ENCODE measurements around the gene SDR42E1.

The SDR42E1 gene

DNA sequence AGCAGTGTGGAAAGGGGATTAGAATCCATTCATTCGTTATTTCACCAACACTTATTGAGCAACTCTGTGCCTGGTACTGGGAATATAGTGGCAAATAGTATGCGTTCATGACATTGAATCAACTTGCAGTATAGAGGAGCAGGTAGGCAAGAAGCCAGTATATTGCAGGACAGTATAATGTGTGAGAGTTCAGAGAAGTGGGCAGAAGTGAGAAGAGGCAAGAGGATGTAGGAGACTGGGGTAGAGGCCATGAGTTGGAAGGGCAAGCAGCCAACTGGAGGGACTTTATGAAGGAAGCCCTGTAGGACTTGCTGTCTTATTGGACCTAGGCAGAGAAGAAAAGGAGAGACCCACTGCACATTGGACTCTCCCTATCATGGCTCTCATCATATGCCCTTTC, 36.1 kb upstream of the SDR42E1 start:
- Histone ChIP-seq H3K4me2 (ENCODE audit: low read length) (no peak overlapping the region), H3K36me3 (ENCODE audit: insufficient read depth, low read length) (no peaks in the 10 kb centered on the region), H3K9ac (ENCODE audit: low read depth, low read length) (no peak overlapping the region), H3K27me3 (ENCODE audit: control insufficient read depth, insufficient read depth, low read length) (peaks cover 17% of the 10 kb centered on the region), H3K4me1 (ENCODE audit: control insufficient read depth, insufficient read depth, low read length) (peaks cover 10% of the 10 kb centered on the region), H3K4me3 (ENCODE audit: low read length) (no peak overlapping the region), H3K9me3 (replicated peaks; ENCODE audit: low read length) (no peaks in the 10 kb centered on the region)

DNA sequence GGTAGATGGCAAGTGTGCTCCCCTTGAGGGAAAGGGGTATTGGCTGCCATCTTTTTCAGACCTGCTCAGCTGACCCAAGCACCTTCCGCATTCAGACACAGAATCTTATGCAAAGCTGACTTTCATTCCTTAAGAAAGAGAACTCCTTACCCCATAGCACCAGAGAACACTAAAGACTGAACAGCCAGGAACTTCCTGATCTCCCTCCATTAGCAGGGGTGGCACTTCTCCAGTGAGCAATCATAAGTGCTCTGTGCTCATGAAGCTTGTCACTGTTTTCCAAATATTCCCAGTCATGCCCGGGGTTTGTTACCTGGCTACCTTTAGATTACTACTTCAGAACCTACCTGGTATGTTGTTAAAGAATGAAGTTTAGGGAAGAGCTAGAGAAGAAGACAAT, 35.7 kb upstream of the SDR42E1 start:
- H3K9ac ChIP-seq (ENCODE audit: low read depth, low read length), result no peak overlapping the region
- no peak overlapping the region for H3K4me2 ChIP-seq (ENCODE audit: low read length)
- H3K9me3 ChIP-seq (replicated peaks; ENCODE audit: low read length), result no peaks in the 10 kb centered on the region
- H3K4me1 ChIP-seq (ENCODE audit: control insufficient read depth, insufficient read depth, low read length), result peaks cover 10% of the 10 kb centered on the region
- no peak overlapping the region for H3K4me3 ChIP-seq (ENCODE audit: low read length)
- H3K36me3 ChIP-seq (ENCODE audit: insufficient read depth, low read length), result no peaks in the 10 kb centered on the region
- H3K27me3 ChIP-seq (ENCODE audit: control insufficient read depth, insufficient read depth, low read length), result peaks cover 16% of the 10 kb centered on the region

DNA sequence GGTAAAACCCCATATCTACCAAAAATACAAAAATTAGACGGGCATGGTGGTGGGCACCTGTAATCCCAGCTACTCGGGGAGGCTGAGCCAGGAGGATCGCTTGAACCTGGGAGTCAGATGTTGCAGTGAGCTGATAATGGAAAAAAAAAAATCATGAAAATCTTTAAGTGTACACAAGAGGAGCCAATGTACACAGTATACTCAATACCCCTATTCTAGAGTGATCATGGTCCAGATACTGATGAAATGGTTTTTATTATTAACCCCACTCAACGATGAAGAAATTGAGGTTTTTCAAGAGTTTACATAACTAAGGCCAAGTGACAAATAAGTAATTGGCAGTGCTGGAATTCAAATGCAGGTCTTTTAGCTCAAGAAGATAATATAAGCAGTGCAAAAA, 35.3 kb upstream of the SDR42E1 start:
- Histone ChIP-seq H3K36me3 (ENCODE audit: insufficient read depth, low read length) (no peaks in the 10 kb centered on the region), H3K4me2 (ENCODE audit: low read length) (no peak overlapping the region), H3K4me1 (ENCODE audit: control insufficient read depth, insufficient read depth, low read length) (peaks cover 10% of the 10 kb centered on the region), H3K27me3 (ENCODE audit: control insufficient read depth, insufficient read depth, low read length) (peaks cover 13% of the 10 kb centered on the region), H3K4me3 (ENCODE audit: low read length) (no peak overlapping the region), H3K9me3 (replicated peaks; ENCODE audit: low read length) (no peaks in the 10 kb centered on the region), H3K9ac (ENCODE audit: low read depth, low read length) (no peak overlapping the region)

DNA sequence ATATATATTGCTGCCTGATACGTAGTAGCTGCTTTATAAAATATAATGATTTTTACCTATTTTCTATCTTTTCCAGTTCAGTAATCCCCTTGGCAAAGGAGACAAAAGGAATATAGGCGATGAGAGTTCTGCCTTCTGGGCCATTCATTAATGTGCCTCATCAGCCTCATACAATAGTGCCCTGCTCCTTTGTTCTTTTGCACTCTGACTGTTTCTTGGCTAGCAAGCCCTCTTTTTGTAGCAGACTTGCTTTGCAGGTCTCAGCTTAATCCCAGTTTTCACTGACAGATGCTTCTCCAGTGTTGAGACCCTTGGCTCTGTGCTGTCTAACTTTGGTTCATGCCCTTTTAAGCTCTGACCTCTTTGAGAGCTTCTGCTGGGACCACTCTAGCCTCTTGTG, 34.2 kb upstream of the SDR42E1 start:
- Histone ChIP-seq H3K4me3 (ENCODE audit: low read length) (no peak overlapping the region), H3K36me3 (ENCODE audit: insufficient read depth, low read length) (no peaks in the 10 kb centered on the region), H3K9ac (ENCODE audit: low read depth, low read length) (no peak overlapping the region), H3K27me3 (ENCODE audit: control insufficient read depth, insufficient read depth, low read length) (peaks cover 13% of the 10 kb centered on the region), H3K9me3 (replicated peaks; ENCODE audit: low read length) (no peaks in the 10 kb centered on the region), H3K4me1 (ENCODE audit: control insufficient read depth, insufficient read depth, low read length) (peaks cover 10% of the 10 kb centered on the region), H3K4me2 (ENCODE audit: low read length) (no peak overlapping the region)

DNA sequence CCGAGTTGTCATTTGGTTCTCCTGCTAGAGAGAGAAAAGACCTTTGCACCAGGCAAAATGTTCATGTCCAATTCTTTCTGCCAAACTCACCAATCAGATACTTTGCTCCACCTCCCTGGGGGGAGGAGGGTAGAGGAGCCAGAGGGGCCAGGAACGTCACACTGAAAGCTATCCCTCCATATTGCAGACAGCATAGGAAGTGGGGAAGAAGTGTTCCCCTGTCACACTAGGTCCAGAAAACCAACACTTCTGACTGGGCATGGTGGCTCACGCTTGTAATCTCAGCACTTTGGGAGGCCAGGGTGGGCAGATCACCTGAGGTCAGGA, 33.3 kb upstream of the SDR42E1 start:
- H3K4me3 ChIP-seq (ENCODE audit: low read length), result no peak overlapping the region
- peaks cover 10% of the 10 kb centered on the region for H3K4me1 ChIP-seq (ENCODE audit: control insufficient read depth, insufficient read depth, low read length)
- H3K27me3 ChIP-seq (ENCODE audit: control insufficient read depth, insufficient read depth, low read length), result peaks cover 14% of the 10 kb centered on the region
- H3K9me3 ChIP-seq (replicated peaks; ENCODE audit: low read length), result no peaks in the 10 kb centered on the region
- H3K36me3 ChIP-seq (ENCODE audit: insufficient read depth, low read length), result no peaks in the 10 kb centered on the region
- H3K4me2 ChIP-seq (ENCODE audit: low read length), result no peak overlapping the region
- no peak overlapping the region for H3K9ac ChIP-seq (ENCODE audit: low read depth, low read length)

DNA sequence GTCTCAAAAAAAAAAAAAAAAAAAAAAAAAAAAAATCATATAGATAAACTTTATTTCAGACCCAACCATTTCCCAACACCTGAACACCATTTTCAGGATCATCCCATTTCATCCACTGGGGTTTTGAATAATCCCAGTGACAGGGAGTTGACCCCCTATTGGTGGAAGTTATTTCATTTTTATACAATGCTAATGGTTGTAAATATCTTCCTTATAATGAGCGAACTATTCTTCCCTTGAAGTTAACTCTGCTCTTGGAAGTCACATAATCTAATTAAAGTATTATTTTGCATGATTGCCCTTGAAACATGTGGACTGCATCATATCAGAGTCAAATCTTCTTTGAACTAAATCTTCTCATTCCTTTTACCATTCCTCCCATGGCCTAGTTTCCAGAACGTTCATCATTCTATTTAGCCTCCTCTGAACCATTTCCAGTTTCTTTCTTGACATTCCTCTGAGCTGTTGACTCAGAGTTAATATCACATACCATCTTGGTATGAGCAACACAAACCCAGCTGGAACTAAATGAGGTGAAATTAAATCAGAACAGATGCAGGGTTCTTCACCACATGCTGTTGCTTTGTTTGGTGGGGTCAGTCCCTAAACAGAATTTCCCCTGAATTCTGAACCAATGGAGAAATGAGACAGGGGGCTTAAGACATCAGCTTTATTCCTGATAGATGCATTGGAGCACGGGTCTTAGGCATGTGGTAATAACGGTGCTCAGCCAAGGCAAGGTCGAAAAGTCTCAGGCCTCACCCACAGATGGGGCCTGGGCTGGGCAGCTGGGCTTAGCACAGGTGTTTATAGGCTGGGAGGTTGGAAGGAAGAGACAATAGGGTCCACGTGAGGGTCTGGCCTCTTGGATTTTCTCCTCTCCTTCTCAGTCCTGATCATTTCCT, 32.7 kb upstream of the SDR42E1 start:
- Histone ChIP-seq H3K9ac (ENCODE audit: low read depth, low read length) (no peak overlapping the region), H3K4me1 (ENCODE audit: control insufficient read depth, insufficient read depth, low read length) (peaks cover 10% of the 10 kb centered on the region), H3K4me3 (ENCODE audit: low read length) (no peak overlapping the region), H3K9me3 (replicated peaks; ENCODE audit: low read length) (no peaks in the 10 kb centered on the region), H3K27me3 (ENCODE audit: control insufficient read depth, insufficient read depth, low read length) (peaks cover 11% of the 10 kb centered on the region), H3K4me2 (ENCODE audit: low read length) (no peak overlapping the region), H3K36me3 (ENCODE audit: insufficient read depth, low read length) (no peaks in the 10 kb centered on the region)

DNA sequence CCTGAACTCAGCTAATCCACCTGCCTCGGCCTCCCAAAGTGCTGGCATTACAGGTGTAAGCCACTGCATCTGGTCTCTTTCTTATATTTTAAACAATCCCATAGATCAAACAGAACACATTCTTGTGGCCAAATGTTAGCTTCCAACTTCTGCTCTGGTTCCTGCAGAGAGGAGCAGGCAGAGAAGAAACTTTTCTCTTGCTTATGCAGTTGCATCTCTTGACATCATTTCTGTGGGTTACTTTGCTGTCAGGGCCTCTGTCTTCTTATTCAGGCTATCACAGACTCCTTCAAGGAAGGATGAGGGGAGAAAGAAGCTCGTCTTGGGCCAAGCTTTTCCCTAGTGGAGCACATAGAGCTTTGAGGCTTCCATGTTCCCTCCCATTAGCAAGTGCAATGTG, 31.6 kb upstream of the SDR42E1 start:
- H3K27me3 ChIP-seq (ENCODE audit: control insufficient read depth, insufficient read depth, low read length), result peaks cover 15% of the 10 kb centered on the region
- H3K36me3 ChIP-seq (ENCODE audit: insufficient read depth, low read length), result no peaks in the 10 kb centered on the region
- no peak overlapping the region for H3K9ac ChIP-seq (ENCODE audit: low read depth, low read length)
- peaks cover 10% of the 10 kb centered on the region for H3K4me1 ChIP-seq (ENCODE audit: control insufficient read depth, insufficient read depth, low read length)
- no peak overlapping the region for H3K4me3 ChIP-seq (ENCODE audit: low read length)
- H3K4me2 ChIP-seq (ENCODE audit: low read length), result no peak overlapping the region
- no peaks in the 10 kb centered on the region for H3K9me3 ChIP-seq (replicated peaks; ENCODE audit: low read length)

DNA sequence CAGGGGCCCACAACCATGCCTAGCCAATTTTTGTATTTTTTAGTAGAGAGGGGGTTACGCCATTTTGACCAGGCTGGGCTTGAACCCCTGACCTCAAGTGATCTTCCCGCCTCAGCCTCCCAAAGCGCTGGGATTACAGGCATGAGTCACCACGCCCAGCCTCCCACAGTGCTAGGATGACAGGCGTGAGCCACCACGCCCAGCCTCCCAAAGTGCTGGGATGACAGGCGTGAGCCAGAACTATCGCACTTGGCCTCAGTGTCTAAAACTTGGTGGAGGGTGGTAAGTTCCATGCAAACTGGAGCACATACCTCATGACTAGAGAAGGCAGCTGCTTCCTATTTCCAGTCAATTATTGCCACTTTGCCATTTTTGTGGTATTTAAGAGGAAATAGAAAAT, 30.9 kb upstream of the SDR42E1 start:
- Histone ChIP-seq H3K9ac (ENCODE audit: low read depth, low read length) (no peak overlapping the region), H3K36me3 (ENCODE audit: insufficient read depth, low read length) (no peaks in the 10 kb centered on the region), H3K4me3 (ENCODE audit: low read length) (no peak overlapping the region), H3K9me3 (replicated peaks; ENCODE audit: low read length) (no peaks in the 10 kb centered on the region), H3K4me2 (ENCODE audit: low read length) (no peak overlapping the region), H3K27me3 (ENCODE audit: control insufficient read depth, insufficient read depth, low read length) (peaks cover 9% of the 10 kb centered on the region), H3K4me1 (ENCODE audit: control insufficient read depth, insufficient read depth, low read length) (peaks cover 10% of the 10 kb centered on the region)

DNA sequence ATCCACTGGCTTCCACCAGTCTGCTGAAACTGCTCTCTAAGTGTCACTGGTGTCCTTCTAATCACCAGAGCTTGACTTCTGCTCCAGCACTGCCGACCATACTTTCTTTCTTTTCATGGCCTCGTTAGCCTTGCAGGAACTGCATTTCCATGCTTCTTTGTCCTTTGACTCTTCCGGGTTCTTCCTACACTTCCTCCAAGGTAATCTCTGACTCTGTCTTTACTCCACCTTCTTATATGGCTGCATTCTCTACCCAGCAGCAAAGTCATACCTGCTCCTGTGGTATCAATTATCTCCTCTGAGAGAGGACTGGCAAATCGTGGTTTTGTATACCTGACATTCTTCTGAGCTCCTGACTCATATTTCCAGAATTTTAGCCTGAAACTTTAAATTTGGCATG, 30.3 kb upstream of the SDR42E1 start:
- Histone ChIP-seq H3K27me3 (ENCODE audit: control insufficient read depth, insufficient read depth, low read length) (peaks cover 9% of the 10 kb centered on the region), H3K9me3 (replicated peaks; ENCODE audit: low read length) (no peaks in the 10 kb centered on the region), H3K9ac (ENCODE audit: low read depth, low read length) (no peak overlapping the region), H3K4me2 (ENCODE audit: low read length) (no peak overlapping the region), H3K4me3 (ENCODE audit: low read length) (no peak overlapping the region), H3K36me3 (ENCODE audit: insufficient read depth, low read length) (no peaks in the 10 kb centered on the region), H3K4me1 (ENCODE audit: control insufficient read depth, insufficient read depth, low read length) (peaks cover 10% of the 10 kb centered on the region)

DNA sequence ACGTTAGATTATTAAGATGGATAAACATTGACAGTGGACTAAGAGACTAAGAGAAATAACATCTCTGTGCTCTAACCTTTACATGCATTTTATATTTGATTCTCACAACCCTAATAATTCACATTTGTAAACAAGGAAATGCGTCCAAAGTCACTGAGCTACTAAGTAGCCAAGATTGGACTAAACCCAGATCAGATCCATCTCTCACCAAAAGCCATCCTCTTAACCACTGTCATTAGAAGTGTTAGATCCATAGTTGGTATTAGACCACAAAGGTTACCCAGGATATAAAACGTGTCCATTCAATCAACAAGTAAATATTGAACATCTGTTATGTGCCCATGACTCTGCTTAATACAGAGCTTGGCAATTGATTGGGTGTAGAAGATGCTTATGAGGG, 29.0 kb upstream of the SDR42E1 start:
- H3K4me2 ChIP-seq (ENCODE audit: low read length), result no peak overlapping the region
- H3K4me3 ChIP-seq (ENCODE audit: low read length), result no peak overlapping the region
- no peaks in the 10 kb centered on the region for H3K36me3 ChIP-seq (ENCODE audit: insufficient read depth, low read length)
- H3K27me3 ChIP-seq (ENCODE audit: control insufficient read depth, insufficient read depth, low read length), result peaks cover 9% of the 10 kb centered on the region
- H3K9me3 ChIP-seq (replicated peaks; ENCODE audit: low read length), result no peaks in the 10 kb centered on the region
- H3K4me1 ChIP-seq (ENCODE audit: control insufficient read depth, insufficient read depth, low read length), result peaks cover 10% of the 10 kb centered on the region
- H3K9ac ChIP-seq (ENCODE audit: low read depth, low read length), result no peak overlapping the region

DNA sequence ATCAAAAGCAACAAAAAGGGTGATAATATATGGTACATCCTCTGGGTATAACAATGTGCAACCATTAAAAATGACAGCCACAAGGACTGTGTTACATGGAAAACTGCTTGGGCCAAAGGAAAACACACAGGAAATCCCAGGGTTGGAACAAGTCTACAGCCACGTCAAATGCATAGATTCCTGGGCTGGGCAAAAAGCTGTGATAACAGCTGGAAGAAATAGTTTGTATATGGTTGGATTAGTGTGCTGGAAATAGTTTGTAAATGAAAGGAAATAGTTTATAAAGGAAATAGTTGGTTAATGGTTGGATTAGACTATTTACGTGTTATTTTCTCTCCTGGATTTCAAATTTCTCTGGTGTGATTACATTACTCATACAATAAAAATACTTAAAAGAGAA, 26.4 kb upstream of the SDR42E1 start:
- H3K9me3 ChIP-seq (replicated peaks; ENCODE audit: low read length), result no peaks in the 10 kb centered on the region

DNA sequence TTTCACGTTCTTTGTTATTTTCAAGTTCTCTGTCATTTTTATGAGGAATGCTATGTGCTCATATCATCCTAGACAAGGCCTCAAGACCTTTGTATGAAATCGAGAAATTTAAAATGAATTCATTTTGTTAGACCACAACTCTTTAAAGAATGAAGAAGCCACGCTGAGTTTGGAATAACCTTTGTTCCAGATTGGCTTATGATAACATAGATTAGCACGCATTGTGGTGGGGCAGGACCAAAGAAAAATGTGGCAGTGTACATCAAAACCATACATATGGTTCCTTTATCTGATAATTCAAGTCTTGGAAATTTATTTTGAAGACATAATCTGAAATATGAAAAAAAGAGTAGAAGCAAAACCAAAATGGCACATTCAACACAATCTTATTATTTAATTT, 26.0 kb upstream of the SDR42E1 start:
- Histone ChIP-seq H3K36me3 (ENCODE audit: insufficient read depth, low read length) (no peaks in the 10 kb centered on the region), H3K9me3 (replicated peaks; ENCODE audit: low read length) (no peaks in the 10 kb centered on the region), H3K4me3 (ENCODE audit: low read length) (peak overlapping the region; percentile 43), H3K9ac (ENCODE audit: low read depth, low read length) (no peak overlapping the region), H3K4me2 (ENCODE audit: low read length) (no peak overlapping the region), H3K27me3 (ENCODE audit: control insufficient read depth, insufficient read depth, low read length) (peaks cover 9% of the 10 kb centered on the region), H3K4me1 (ENCODE audit: control insufficient read depth, insufficient read depth, low read length) (peaks cover 10% of the 10 kb centered on the region)

More for the DNA sequence above, 26.4 kb upstream of the SDR42E1 start:
- no peak overlapping the region for H3K9ac ChIP-seq (ENCODE audit: low read depth, low read length)
- H3K4me2 ChIP-seq (ENCODE audit: low read length), result no peak overlapping the region
- H3K36me3 ChIP-seq (ENCODE audit: insufficient read depth, low read length), result no peaks in the 10 kb centered on the region
- H3K27me3 ChIP-seq (ENCODE audit: control insufficient read depth, insufficient read depth, low read length), result peaks cover 9% of the 10 kb centered on the region
- H3K4me1 ChIP-seq (ENCODE audit: control insufficient read depth, insufficient read depth, low read length), result peaks cover 10% of the 10 kb centered on the region
- no peak overlapping the region for H3K4me3 ChIP-seq (ENCODE audit: low read length)

Measured in skeletal muscle satellite cell (primary cell).